IPS-20b (cell line): ENCODE results near the gene CDK13.

Source experiments
- H3K27ac ChIP-seq: one replicate; pipeline ENCODE4 v1.5.1; 2013; ENCODE audit warnings: low read length
- H3K27me3 ChIP-seq: 2 replicates; pipeline ENCODE4 v1.6.1; 2013; ENCODE audit warnings: mild to moderate bottlenecking, low read length, inconsistent platforms; ENCODE audit not compliant: insufficient read depth
- H3K36me3 ChIP-seq: 2 replicates; pipeline ENCODE4 v1.6.1; 2013; ENCODE audit warnings: low read depth, mild to moderate bottlenecking, inconsistent platforms, low read length, moderate library complexity; ENCODE audit not compliant: insufficient read depth
- H3K4me1 ChIP-seq: 2 replicates; pipeline ENCODE4 v1.6.1; 2013; ENCODE audit warnings: mild to moderate bottlenecking, control low read depth, inconsistent platforms, low read length, moderate library complexity; ENCODE audit not compliant: insufficient read depth
- H3K4me3 ChIP-seq: 2 replicates; pipeline ENCODE4 v1.5.1; 2013; ENCODE audit warnings: mild to moderate bottlenecking, low read length, inconsistent platforms
- H3K9ac ChIP-seq: 2 replicates; pipeline ENCODE4 v1.6.1; 2013; ENCODE audit warnings: low read depth, mild to moderate bottlenecking, inconsistent platforms, low read length, moderate library complexity
- H3K9me3 ChIP-seq: 2 replicates; pipeline ENCODE4 v1.6.1; 2013; ENCODE audit warnings: mild to moderate bottlenecking, low read depth, low read length, inconsistent platforms; ENCODE audit not compliant: insufficient read depth

Gene CDK13

DNA sequence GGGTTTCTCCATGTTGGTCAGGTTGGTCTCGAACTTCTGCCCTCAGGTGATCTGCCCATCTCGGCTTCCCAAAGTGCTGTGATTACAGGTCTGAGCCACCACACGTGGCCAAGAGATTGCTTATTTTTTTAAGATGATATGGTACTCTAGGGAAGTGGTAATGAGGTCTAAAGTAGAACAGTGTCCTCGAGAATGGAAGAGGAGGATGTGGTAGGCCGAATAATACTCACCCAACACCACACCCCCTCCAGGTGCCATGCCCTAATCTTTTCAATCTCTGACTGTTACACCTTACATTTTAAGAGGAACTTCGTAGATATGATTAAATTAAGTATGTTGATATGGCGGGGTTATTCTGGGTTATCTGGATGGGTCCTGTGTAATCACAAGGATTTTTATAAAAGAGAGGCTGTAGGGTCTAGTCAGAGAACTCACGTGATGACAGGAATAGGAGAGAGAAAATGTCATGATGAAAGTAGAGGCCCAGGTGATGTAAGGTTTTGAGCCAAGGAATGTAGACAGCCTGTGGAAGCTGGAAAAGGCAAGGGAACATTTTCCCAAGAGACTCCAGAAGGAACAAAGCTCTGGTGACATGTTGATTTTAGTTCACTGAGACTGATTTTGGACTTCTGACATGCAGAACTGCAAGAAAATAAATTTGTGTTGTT, 29.5 kb downstream of the CDK13 start:
- Histone ChIP-seq H3K36me3 (no peaks in the 10 kb centered on the region), H3K9me3 (no peaks in the 10 kb centered on the region), H3K9ac (no peak overlapping the region), H3K27me3 (no peaks in the 10 kb centered on the region), H3K4me1 (peaks cover 26% of the 10 kb centered on the region; the same call in 1 of the 2 replicates), H3K27ac (no peak overlapping the region), H3K4me3 (no peak overlapping the region)

GRCh38 chr7:39985398-39985918, 35.4 kb downstream of the CDK13 start:
- Histone ChIP-seq H3K36me3 (peaks cover 10% of the 10 kb centered on the region; the same call in 1 of the 2 replicates), H3K4me3 (no peak overlapping the region), H3K9me3 (no peaks in the 10 kb centered on the region)

DNA sequence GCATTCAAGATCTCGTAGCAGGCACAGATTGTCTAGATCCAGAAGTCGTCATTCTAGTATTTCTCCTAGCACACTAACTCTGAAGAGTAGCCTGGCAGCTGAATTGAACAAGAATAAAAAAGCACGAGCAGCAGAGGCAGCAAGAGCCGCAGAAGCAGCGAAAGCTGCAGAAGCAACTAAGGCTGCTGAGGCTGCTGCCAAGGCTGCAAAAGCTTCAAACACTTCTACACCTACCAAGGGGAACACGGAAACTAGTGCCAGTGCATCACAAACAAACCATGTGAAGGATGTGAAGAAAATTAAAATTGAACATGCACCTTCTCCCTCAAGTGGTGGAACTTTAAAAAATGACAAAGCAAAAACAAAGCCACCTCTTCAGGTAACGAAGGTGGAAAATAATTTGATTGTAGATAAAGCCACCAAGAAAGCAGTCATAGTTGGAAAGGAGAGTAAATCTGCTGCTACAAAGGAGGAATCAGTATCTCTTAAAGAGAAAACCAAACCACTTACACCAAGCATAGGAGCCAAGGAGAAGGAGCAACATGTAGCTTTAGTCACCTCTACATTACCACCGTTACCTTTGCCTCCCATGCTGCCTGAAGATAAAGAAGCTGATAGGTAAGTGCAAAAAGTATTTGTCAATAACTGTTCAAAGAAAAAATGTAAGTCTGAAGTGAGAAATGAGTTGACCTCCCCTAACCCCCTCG, 37.7 kb downstream of the CDK13 start:
- H3K4me3 ChIP-seq: no peak overlapping the region
- H3K27me3 ChIP-seq: no peaks in the 10 kb centered on the region
- H3K9me3 ChIP-seq: no peaks in the 10 kb centered on the region
- H3K36me3 ChIP-seq: peaks cover 10% of the 10 kb centered on the region; the same call in 1 of the 2 replicates
- H3K4me1 ChIP-seq: peaks cover 3% of the 10 kb centered on the region; the same call in 1 of the 2 replicates
- H3K27ac ChIP-seq: no peak overlapping the region
- no peak overlapping the region for H3K9ac ChIP-seq

More at GRCh38 chr7:39985398-39985918, 35.4 kb downstream of the CDK13 start:
- Histone ChIP-seq H3K27ac (peak overlapping the region; percentile 5), H3K9ac (no peak overlapping the region), H3K4me1 (peaks cover 3% of the 10 kb centered on the region; the same call in 1 of the 2 replicates), H3K27me3 (no peaks in the 10 kb centered on the region)

- Histone ChIP-seq H3K9ac (no peak overlapping the region), H3K4me3 (no peak overlapping the region), H3K36me3 (peaks cover 37% of the 10 kb centered on the region), H3K9me3 (no peaks in the 10 kb centered on the region), H3K4me1 (no peaks in the 10 kb centered on the region), H3K27me3 (no peaks in the 10 kb centered on the region), H3K27ac (no peak overlapping the region)
These were observed 50.8 kb downstream of the CDK13 start for GRCh38 chr7:40000734-40001315.

- Histone ChIP-seq H3K4me3 (no peak overlapping the region), H3K9me3 (no peaks in the 10 kb centered on the region), H3K4me1 (no peaks in the 10 kb centered on the region), H3K27me3 (no peaks in the 10 kb centered on the region), H3K36me3 (peaks cover 37% of the 10 kb centered on the region), H3K9ac (no peak overlapping the region), H3K27ac (no peak overlapping the region)
These were observed 51.6 kb downstream of the CDK13 start for GRCh38 chr7:40001649-40002048.

DNA sequence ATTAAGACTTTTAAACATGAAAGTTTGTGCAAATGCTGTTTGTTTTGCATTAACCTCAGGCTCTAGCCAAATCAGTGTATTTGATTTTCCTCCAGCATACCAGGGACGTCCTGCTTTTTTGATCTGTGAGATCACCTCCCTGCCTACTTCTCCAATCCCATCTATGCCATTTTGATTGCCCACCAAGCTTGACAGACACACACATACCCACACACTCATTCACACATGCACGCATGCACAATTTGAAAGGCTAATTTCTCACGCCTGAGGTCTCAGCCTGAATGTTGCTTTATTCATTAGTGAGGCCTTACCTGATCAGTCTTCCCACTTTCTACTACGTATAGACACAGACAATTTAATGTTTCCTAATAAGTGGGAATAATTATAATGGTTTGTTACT, 53.5 kb downstream of the CDK13 start:
- Histone ChIP-seq H3K27me3 (no peaks in the 10 kb centered on the region), H3K4me3 (no peak overlapping the region), H3K9ac (no peak overlapping the region), H3K4me1 (peaks cover 6% of the 10 kb centered on the region; the same call in 1 of the 2 replicates), H3K9me3 (no peaks in the 10 kb centered on the region), H3K27ac (no peak overlapping the region), H3K36me3 (peaks cover 36% of the 10 kb centered on the region)

GRCh38 chr7:40008223-40008815, 58.3 kb downstream of the CDK13 start:
- peaks cover 6% of the 10 kb centered on the region; the same call in 1 of the 2 replicates for H3K4me1 ChIP-seq
- H3K9me3 ChIP-seq: no peaks in the 10 kb centered on the region
- no peak overlapping the region for H3K27ac ChIP-seq
- no peak overlapping the region for H3K4me3 ChIP-seq
- no peak overlapping the region for H3K9ac ChIP-seq
- H3K36me3 ChIP-seq: peaks cover 20% of the 10 kb centered on the region
- no peaks in the 10 kb centered on the region for H3K27me3 ChIP-seq

DNA sequence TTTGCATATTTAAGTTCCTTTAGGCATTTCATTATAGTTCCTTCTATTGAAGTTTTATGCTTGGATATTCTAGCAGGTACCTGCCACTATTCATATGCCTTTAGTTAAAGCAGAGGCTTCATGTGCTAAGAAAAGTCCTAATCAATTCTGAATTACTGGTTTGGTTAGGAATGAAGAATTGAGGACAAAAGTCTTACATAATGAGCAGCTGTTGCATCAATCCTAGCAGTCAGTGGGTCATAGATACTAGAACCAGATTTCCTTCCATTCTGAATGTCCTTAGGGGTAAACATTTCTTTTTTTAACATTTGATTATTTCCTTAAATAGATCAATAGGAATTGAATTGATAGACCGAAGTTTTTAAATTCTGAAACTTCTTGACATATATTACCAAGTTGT, 59.2 kb downstream of the CDK13 start:
- no peaks in the 10 kb centered on the region for H3K27me3 ChIP-seq
- H3K9me3 ChIP-seq: no peaks in the 10 kb centered on the region
- H3K4me3 ChIP-seq: no peak overlapping the region
- no peak overlapping the region for H3K9ac ChIP-seq
- H3K27ac ChIP-seq: no peak overlapping the region
- H3K36me3 ChIP-seq: peaks cover 10% of the 10 kb centered on the region
- H3K4me1 ChIP-seq: peaks cover 6% of the 10 kb centered on the region; the same call in 1 of the 2 replicates

DNA sequence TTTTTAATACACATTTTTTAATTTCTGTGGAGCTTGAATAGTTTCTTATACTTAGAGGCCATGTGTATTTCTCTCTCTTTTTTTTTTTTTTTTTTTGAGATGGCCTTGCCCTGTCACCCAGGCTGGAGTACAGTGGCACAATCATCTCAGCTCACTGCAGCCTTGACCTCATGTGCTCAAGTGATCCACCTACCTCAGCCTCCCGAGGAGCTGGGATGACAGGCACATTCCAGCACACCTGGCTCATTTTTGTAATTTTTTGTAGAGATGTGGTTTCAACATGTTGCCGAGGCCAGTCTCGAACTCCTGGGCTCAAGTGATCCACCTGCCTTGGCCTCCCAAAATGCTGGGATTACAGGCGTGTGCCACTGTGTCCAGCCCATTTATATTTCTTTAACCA, 64.3 kb downstream of the CDK13 start:
- H3K4me3 ChIP-seq: no peak overlapping the region
- H3K9ac ChIP-seq: no peak overlapping the region
- no peaks in the 10 kb centered on the region for H3K9me3 ChIP-seq
- no peaks in the 10 kb centered on the region for H3K27me3 ChIP-seq
- peaks cover 11% of the 10 kb centered on the region; the same call in 1 of the 2 replicates for H3K36me3 ChIP-seq
- H3K4me1 ChIP-seq: 0 out of 2 replicates have a peak, but pooled peaks cover under 1% of the 10 kb centered on the region
- no peak overlapping the region for H3K27ac ChIP-seq

DNA sequence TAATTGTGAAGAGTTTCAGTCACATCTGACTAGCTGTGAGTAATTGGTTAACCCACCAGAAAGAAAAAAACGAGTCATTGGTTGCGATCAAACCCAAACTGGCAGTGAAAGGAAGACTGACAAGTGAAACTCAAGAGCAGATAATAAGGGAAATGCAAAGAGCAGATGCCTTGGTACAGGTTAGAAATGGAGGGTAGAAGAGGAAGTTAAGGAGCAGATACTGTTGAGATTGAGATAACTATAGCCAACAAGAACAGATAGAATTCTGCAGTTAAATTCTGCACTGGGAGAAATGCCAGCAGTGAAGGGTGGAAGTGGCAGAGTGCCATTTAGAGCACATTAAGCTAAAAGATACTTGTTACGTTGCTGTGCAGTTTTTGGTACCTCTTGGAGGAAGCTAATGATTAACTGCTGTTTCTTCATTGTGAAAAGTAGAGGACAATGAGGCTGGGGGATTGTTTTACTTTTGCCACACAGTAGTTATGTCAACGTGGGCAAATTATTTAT, 65.8 kb downstream of the CDK13 start:
- Histone ChIP-seq H3K27ac (no peak overlapping the region), H3K9me3 (no peaks in the 10 kb centered on the region), H3K4me1 (0 out of 2 replicates have a peak, but pooled peaks cover 3% of the 10 kb centered on the region), H3K36me3 (peaks cover 8% of the 10 kb centered on the region; the same call in 1 of the 2 replicates), H3K9ac (no peak overlapping the region), H3K27me3 (no peaks in the 10 kb centered on the region), H3K4me3 (no peak overlapping the region)

- no peak overlapping the region for H3K9ac ChIP-seq
- H3K27ac ChIP-seq: no peak overlapping the region
These were observed 69.5 kb downstream of the CDK13 start for GRCh38 chr7:40019558-40019957.

More at GRCh38 chr7:40019558-40019957, 69.5 kb downstream of the CDK13 start:
- Histone ChIP-seq H3K36me3 (peaks cover 14% of the 10 kb centered on the region; the same call in 1 of the 2 replicates), H3K4me3 (no peak overlapping the region), H3K4me1 (0 out of 2 replicates have a peak, but pooled peaks cover 3% of the 10 kb centered on the region), H3K27me3 (no peaks in the 10 kb centered on the region), H3K9me3 (no peaks in the 10 kb centered on the region)
